Brain microvascular endothelial cell (primary cell): Measurements from ENCODE around the gene C8G.

ENCODE experiments used
- DNase-seq: peaks from one replicate; pipeline ENCODE4 v3.0.0-alpha.2; 2020
- H3K27ac ChIP-seq: fragments of 250-450 bp; sonication (Bioruptor Pico); 2 replicates; pipeline ENCODE4 v1.5.1; 2020; ENCODE audit warnings: mild to moderate bottlenecking, moderate library complexity
- H3K27me3 ChIP-seq: fragments of 250-450 bp; sonication (Bioruptor Pico); replicated peaks from 2 replicates; pipeline ENCODE4 v1.5.1; 2020; ENCODE audit warnings: mild to moderate bottlenecking
- H3K36me3 ChIP-seq: fragments of 250-450 bp; sonication (Bioruptor Pico); replicated peaks from 2 replicates; pipeline ENCODE4 v1.5.1; 2020; ENCODE audit warnings: mild to moderate bottlenecking
- H3K4me3 ChIP-seq: 2 replicates; pipeline ENCODE4 v1.5.1; 2011; ENCODE audit warnings: low read depth, mild to moderate bottlenecking, control low read depth, low read length, moderate library complexity
- CTCF ChIP-seq: IDR thresholded peaks from 2 replicates; pipeline ENCODE4 v1.5.1; 2011; ENCODE audit warnings: low read depth, mild to moderate bottlenecking, moderate library complexity, low read length, control low read depth, inconsistent platforms; ENCODE audit errors: missing control alignments
- in situ Hi-C: cut with HindIII; loops from 2 replicates; pipeline ENCODE4 v1.10.0; 2017; ENCODE audit warnings: low sequenced_read_pairs, low pct_ligation_motif_present

C8G gene

GRCh38 chr9:136944519-136945332, at the start of gene C8G, which contains the start of gene FBXW5:
C8G (plus strand) TSS chr9:136945243; CDS start chr9:136945321, 78 bp downstream.
FBXW5 (minus strand) TSS chr9:136944738; CDS start chr9:136944083, 655 bp downstream.
- Histone ChIP-seq H3K36me3 (peaks cover 36% of the 10 kb centered on the region), H3K4me3 (peak within 1 kb of the TSS; percentile 76), H3K27me3 (no peaks in the 10 kb centered on the region), H3K27ac (peak within 1 kb of the TSS; percentile 75)
- peak; percentile 75 for DNase-seq
- TF ChIP-seq CTCF, result peak; percentile 76
- in situ Hi-C loops, result loop anchor here (25.0 kb wide), 1 partner anchor 93 kb away; the partner anchor contains the start of genes ABCA2, FUT7 and NPDC1

GRCh38 chr9:136896027-136896426, 49.0 kb upstream of the C8G start:
- TF ChIP-seq CTCF, result no peak
- in situ Hi-C loops, result no loop called here
- H3K36me3 ChIP-seq, result peaks cover 10% of the 10 kb centered on the region
- no peak overlapping the region for H3K4me3 ChIP-seq
- no peaks in the 10 kb centered on the region for H3K27me3 ChIP-seq
- no peak for DNase-seq
- no peak overlapping the region for H3K27ac ChIP-seq

GRCh38 chr9:136898483-136899100, 46.5 kb upstream of the C8G start:
- H3K36me3 ChIP-seq, result peaks cover 7% of the 10 kb centered on the region
- no peak for TF ChIP-seq CTCF

GRCh38 chr9:136899196-136899595, 45.8 kb upstream of the C8G start:
- H3K4me3 ChIP-seq, result no peak overlapping the region
- DNase-seq, result no peak
- peaks cover 7% of the 10 kb centered on the region for H3K36me3 ChIP-seq
- no peaks in the 10 kb centered on the region for H3K27me3 ChIP-seq
- no peak overlapping the region for H3K27ac ChIP-seq
- in situ Hi-C loops, result no loop called here
- TF ChIP-seq CTCF, result no peak

More at GRCh38 chr9:136898483-136899100, 46.5 kb upstream of the C8G start:
- H3K4me3 ChIP-seq, result no peak overlapping the region
- no peak overlapping the region for H3K27ac ChIP-seq
- DNase-seq, result no peak
- in situ Hi-C loops, result no loop called here
- no peaks in the 10 kb centered on the region for H3K27me3 ChIP-seq

- H3K27me3 ChIP-seq, result no peaks in the 10 kb centered on the region
- no peak overlapping the region for H3K4me3 ChIP-seq
- no peak for TF ChIP-seq CTCF
- in situ Hi-C loops, result no loop called here
- H3K27ac ChIP-seq, result no peak overlapping the region
- DNase-seq, result no peak
- H3K36me3 ChIP-seq, result peaks cover 8% of the 10 kb centered on the region
Measured at GRCh38 chr9:136900556-136900955, 44.5 kb upstream of the C8G start.
